GM23338 (cell line): ENCODE measurements around the gene ZBP1. TPM values are rescaled to one million over a fixed set of nuclear protein-coding genes. Genes with fewer than 3 reads are reported as not detected.

Experiments used
- ATAC-seq: fragments of 200-7000 bp; cut with Tn5 transposase; 3 replicates; pipeline ENCODE4 v1.9.1; 2020
- DNase-seq: peaks from one replicate; pipeline ENCODE4 v3.0.0-alpha.2; 2015; ENCODE audit warnings: low spot score
- H2AFZ ChIP-seq: fragments of 200-600 bp; sonication (generic); 2 replicates; pipeline ENCODE4 v1.8.0; 2016; ENCODE audit warnings: antibody characterized with exemption, mild to moderate bottlenecking, moderate library complexity
- H3F3A ChIP-seq: fragments of 200-600 bp; sonication (generic); replicated peaks from 2 replicates; pipeline ENCODE4 v1.8.0; 2017; ENCODE audit warnings: antibody characterized with exemption, mixed run types, low read depth
- H3K27ac ChIP-seq: fragments of 200-600 bp; sonication (generic); 2 replicates; pipeline ENCODE4 v1.6.1; 2016; ENCODE audit warnings: low read depth
- H3K27me3 ChIP-seq: fragments of 200-600 bp; sonication (generic); 2 replicates; pipeline ENCODE4 v1.8.0; 2016; ENCODE audit warnings: mild to moderate bottlenecking, mixed run types, moderate library complexity; ENCODE audit not compliant: insufficient read depth
- H3K36me3 ChIP-seq: fragments of 200-600 bp; sonication (generic); 2 replicates; pipeline ENCODE4 v1.8.0; 2016; ENCODE audit warnings: mild to moderate bottlenecking; ENCODE audit not compliant: insufficient read depth
- H3K4me1 ChIP-seq: fragments of 200-600 bp; sonication (generic); 2 replicates; pipeline ENCODE4 v1.8.0; 2016; ENCODE audit warnings: mild to moderate bottlenecking, moderate library complexity; ENCODE audit not compliant: insufficient read depth
- H3K4me2 ChIP-seq: fragments of 200-600 bp; sonication (generic); 2 replicates; pipeline ENCODE4 v1.7.1; 2017; ENCODE audit warnings: mixed run types
- H3K4me3 ChIP-seq: fragments of 200-600 bp; sonication (generic); 2 replicates; pipeline ENCODE4 v1.6.1; 2016; ENCODE audit warnings: mixed run types
- H3K79me2 ChIP-seq: fragments of 200-600 bp; sonication (generic); replicated peaks from 2 replicates; pipeline ENCODE4 v1.8.0; 2017; ENCODE audit warnings: mild to moderate bottlenecking; ENCODE audit not compliant: insufficient read depth
- H3K9me2 ChIP-seq: fragments of 200-600 bp; sonication (generic); 2 replicates; pipeline ENCODE4 v1.8.0; 2017; ENCODE audit not compliant: insufficient read depth
- H4K20me1 ChIP-seq: fragments of 200-600 bp; sonication (generic); replicated peaks from 2 replicates; pipeline ENCODE4 v1.8.0; 2017; ENCODE audit warnings: mild to moderate bottlenecking; ENCODE audit not compliant: insufficient read depth
- H3K27ac Mint-ChIP-seq: 2 replicates; pipeline ENCODE4 v1.8.0; 2020; ENCODE audit warnings: inconsistent platforms, mild to moderate bottlenecking, moderate library complexity, mixed read lengths
- H3K27me3 Mint-ChIP-seq: 3 replicates; pipeline ENCODE4 v1.8.0; 2022; ENCODE audit warnings: low read depth, mild to moderate bottlenecking, moderate library complexity, mixed read lengths, inconsistent platforms; ENCODE audit not compliant: insufficient read depth, poor library complexity
- H3K36me3 Mint-ChIP-seq: 3 replicates; pipeline ENCODE4 v1.8.0; 2021; ENCODE audit warnings: low read depth, mild to moderate bottlenecking, inconsistent platforms, moderate library complexity, mixed read lengths
- H3K4me1 Mint-ChIP-seq: 3 replicates; pipeline ENCODE4 v1.8.0; 2020; ENCODE audit warnings: mild to moderate bottlenecking, inconsistent platforms, mixed read lengths
- H3K4me3 Mint-ChIP-seq: 3 replicates; pipeline ENCODE4 v1.8.0; 2021; ENCODE audit warnings: moderate library complexity, mild to moderate bottlenecking, inconsistent platforms, mixed read lengths
- H3K9me3 Mint-ChIP-seq: 3 replicates; pipeline ENCODE4 v1.8.0; 2020; ENCODE audit warnings: moderate library complexity, mild to moderate bottlenecking, inconsistent platforms, mixed read lengths
- STAT1 ChIP-seq: IDR thresholded peaks from one replicate; pipeline ENCODE4 v1.6.1; 2016; ENCODE audit warnings: antibody characterized with exemption; ENCODE audit not compliant: unreplicated experiment
- ZNF462 ChIP-seq: fragments of 250-450 bp; sonication (Bioruptor Pico); IDR thresholded peaks from 2 replicates; pipeline ENCODE4 v1.5.0; 2020; ENCODE audit warnings: mild to moderate bottlenecking, moderate library complexity
- polyA plus RNA-seq: library from polyadenylated mRNA; unstranded; fragments of >200 nt; fragmentation: Nextera tagmentation; extraction: Ambion mirVana; gene quantifications from 2 replicates; pipeline ENCODE4 v1.2.1, GENCODE V29; 2016
- total RNA-seq: library from RNA; depleted of rRNA; stranded (reverse); fragments of >200 nt; shearing (Covaris generic); gene quantifications from 2 replicates; pipeline ENCODE4 v1.2.3, GENCODE V29; 2014; rRNA removed
- TF ChIP-seq, protein P1 (sequence below), 2 experiments: fragments of 200-600 bp in 1 of 2; sonication (generic) in 1 of 2; conservative IDR thresholded peaks; 2 replicates each; pipeline versions ENCODE4 v1.5.1 to v1.6.1; 2016 to 2017; ENCODE audit warnings: antibody characterized with exemption in 2 of 2, low read depth in 2 of 2, mild to moderate bottlenecking in 2 of 2, moderate library complexity in 1 of 2

ZBP1 gene
- total and polyA plus RNA-seq, 2 experiments from 2014 or later = not detected

DNA sequence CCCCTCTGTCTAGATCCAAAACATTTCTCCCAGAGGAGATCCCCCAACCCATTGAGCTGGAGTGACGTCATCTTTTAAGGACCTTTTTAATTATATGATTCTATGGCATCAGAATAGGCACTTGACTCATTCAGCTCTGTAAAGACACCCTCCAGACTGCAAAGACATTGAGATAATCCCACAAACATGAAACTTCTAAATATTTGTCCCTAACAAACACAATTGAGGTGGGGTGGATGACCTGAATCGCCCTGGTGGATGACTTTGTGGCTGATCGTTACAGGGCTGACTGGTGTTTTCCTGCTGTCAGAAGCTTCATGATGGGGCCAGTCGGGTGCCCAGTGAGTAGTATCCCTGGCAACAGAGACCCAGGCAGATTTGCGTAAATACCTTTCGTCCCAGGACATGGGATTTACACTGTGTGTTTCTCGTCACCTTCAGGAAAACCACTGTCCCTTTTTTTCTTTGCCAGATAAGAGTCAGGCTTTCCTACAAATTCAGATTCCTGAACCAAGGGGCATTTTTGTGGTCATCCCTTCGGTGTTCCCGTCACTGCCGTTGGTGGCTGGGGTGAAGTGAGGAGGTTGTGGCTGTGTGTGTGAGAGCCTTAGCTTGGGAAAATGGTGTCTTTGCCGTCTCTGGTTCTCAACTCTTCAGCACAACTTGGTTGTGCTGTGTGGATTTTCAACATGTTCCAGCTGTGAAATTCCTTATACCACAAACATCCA lies 64.6 kb downstream of the ZBP1 start:
- Mint-ChIP-seq H3K4me3 (no peak overlapping the region), H3K27me3 (no peaks in the 10 kb centered on the region), H3K36me3 (no peaks in the 10 kb centered on the region), H3K4me1 (peaks cover 10% of the 10 kb centered on the region), H3K27ac (no peak overlapping the region), H3K9me3 (no peaks in the 10 kb centered on the region)
- DNase-seq (no peak), ATAC-seq (no peak)
- no peaks in the 10 kb centered on the region for H3K79me2 ChIP-seq
- no peak overlapping the region for H3K4me3 ChIP-seq
- H3F3A ChIP-seq = no peaks in the 10 kb centered on the region
- H3K4me2 ChIP-seq = no peak overlapping the region
- no peaks in the 10 kb centered on the region for H3K9me2 ChIP-seq
- H3K27me3 ChIP-seq = no peaks in the 10 kb centered on the region
- no peak overlapping the region for H2AFZ ChIP-seq
- H3K4me1 ChIP-seq = no peaks in the 10 kb centered on the region
- TF ChIP-seq, protein P1, sequence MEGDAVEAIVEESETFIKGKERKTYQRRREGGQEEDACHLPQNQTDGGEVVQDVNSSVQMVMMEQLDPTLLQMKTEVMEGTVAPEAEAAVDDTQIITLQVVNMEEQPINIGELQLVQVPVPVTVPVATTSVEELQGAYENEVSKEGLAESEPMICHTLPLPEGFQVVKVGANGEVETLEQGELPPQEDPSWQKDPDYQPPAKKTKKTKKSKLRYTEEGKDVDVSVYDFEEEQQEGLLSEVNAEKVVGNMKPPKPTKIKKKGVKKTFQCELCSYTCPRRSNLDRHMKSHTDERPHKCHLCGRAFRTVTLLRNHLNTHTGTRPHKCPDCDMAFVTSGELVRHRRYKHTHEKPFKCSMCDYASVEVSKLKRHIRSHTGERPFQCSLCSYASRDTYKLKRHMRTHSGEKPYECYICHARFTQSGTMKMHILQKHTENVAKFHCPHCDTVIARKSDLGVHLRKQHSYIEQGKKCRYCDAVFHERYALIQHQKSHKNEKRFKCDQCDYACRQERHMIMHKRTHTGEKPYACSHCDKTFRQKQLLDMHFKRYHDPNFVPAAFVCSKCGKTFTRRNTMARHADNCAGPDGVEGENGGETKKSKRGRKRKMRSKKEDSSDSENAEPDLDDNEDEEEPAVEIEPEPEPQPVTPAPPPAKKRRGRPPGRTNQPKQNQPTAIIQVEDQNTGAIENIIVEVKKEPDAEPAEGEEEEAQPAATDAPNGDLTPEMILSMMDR (conservative IDR thresholded peaks at IDR 0.05; ENCODE audit: low read depth in 2 of 2) = no peak
- TF ChIP-seq STAT1 (no peak), ZNF462 (CRISPR knock-in tag) (no peak)
- H3K36me3 ChIP-seq = no peaks in the 10 kb centered on the region
- no peaks in the 10 kb centered on the region for H4K20me1 ChIP-seq
- no peak overlapping the region for H3K27ac ChIP-seq

Other genes starting within 250 kb of the ZBP1 start
- 77.6 and 80.5 TPM in 2 replicates for gene RBM38, start 229.0 kb downstream of the ZBP1 start, total RNA-seq
- gene RBM38, start 229.0 kb downstream of the ZBP1 start, polyA plus RNA-seq = 22.9 and 32.6 TPM in 2 replicates
- gene CTCFL, start 95.3 kb downstream of the ZBP1 start, total RNA-seq = 1.4 and 2.1 TPM in 2 replicates
- gene CTCFL, start 95.3 kb downstream of the ZBP1 start, polyA plus RNA-seq = 0.55 and 0.80 TPM in 2 replicates
- not detected in 2 replicates for gene PCK1, start 59.3 kb downstream of the ZBP1 start, total RNA-seq
- not detected in 2 replicates for gene PCK1, start 59.3 kb downstream of the ZBP1 start, polyA plus RNA-seq
- 7.3 and 8.9 TPM in 2 replicates for gene PMEPA1, start 89.6 kb upstream of the ZBP1 start, total RNA-seq
- gene PMEPA1, start 89.6 kb upstream of the ZBP1 start, polyA plus RNA-seq = 13.5 and 15.4 TPM in 2 replicates